GM12878 (cell line): Measurements from ENCODE around the gene PPP2R3B. TPM values are rescaled to one million over a fixed set of nuclear protein-coding genes. Genes with fewer than 3 reads are reported as not detected.

Experiments
- BCL3 ChIP-seq: IDR thresholded peaks from 2 replicates; pipeline ENCODE4 v1.6.1; 2011; ENCODE audit warnings: borderline replicate concordance, low read depth, mild to moderate bottlenecking, moderate library complexity, low read length; ENCODE audit not compliant: insufficient read depth, poor library complexity, severe bottlenecking
- CBFB ChIP-seq: IDR thresholded peaks from 2 replicates; pipeline ENCODE4 v1.6.1; 2016; ENCODE audit warnings: antibody characterized with exemption, low read depth
- CEBPZ ChIP-seq: fragments of 150-350 bp; IDR thresholded peaks from 2 replicates; pipeline ENCODE4 v1.6.1; 2016; ENCODE audit warnings: low read depth, low read length
- ESRRA ChIP-seq: IDR thresholded peaks from 2 replicates; pipeline ENCODE4 v1.6.1; 2012; ENCODE audit warnings: mild to moderate bottlenecking, low read length, improper control_type of control experiment
- IKZF1 ChIP-seq: fragments of 450-650 bp; conservative IDR thresholded peaks from 2 replicates; pipeline ENCODE4 v1.6.1; 2017; ENCODE audit warnings: antibody characterized with exemption, mild to moderate bottlenecking
- KAT2A ChIP-seq: conservative IDR thresholded peaks from 2 replicates; pipeline ENCODE4 v1.6.1; 2011; ENCODE audit warnings: low read depth, low read length; ENCODE audit not compliant: control insufficient read depth
- KLF5 ChIP-seq: fragments of 450-650 bp; IDR thresholded peaks from 2 replicates; pipeline ENCODE4 v1.6.1; 2014; ENCODE audit warnings: mild to moderate bottlenecking; ENCODE audit not compliant: partially characterized antibody
- LARP7 ChIP-seq: fragments of 450-650 bp; IDR thresholded peaks from 2 replicates; pipeline ENCODE4 v1.6.1; 2017; ENCODE audit warnings: mild to moderate bottlenecking
- NR2F1 ChIP-seq: fragments of 450-650 bp; conservative IDR thresholded peaks from 2 replicates; pipeline ENCODE4 v1.6.1; 2017; ENCODE audit warnings: mild to moderate bottlenecking
- PKNOX1 ChIP-seq: fragments of 450-650 bp; IDR thresholded peaks from 2 replicates; pipeline ENCODE4 v1.6.1; 2016; ENCODE audit warnings: mild to moderate bottlenecking
- POLR2AphosphoS5 ChIP-seq: IDR thresholded peaks from 2 replicates; pipeline ENCODE4 v1.6.1; 2011; ENCODE audit warnings: mild to moderate bottlenecking, low read length, inconsistent platforms
- SMAD5 ChIP-seq: IDR thresholded peaks from 2 replicates; pipeline ENCODE4 v1.6.1; 2016; ENCODE audit warnings: antibody characterized with exemption, low read depth
- SMARCA5 ChIP-seq: fragments of 450-650 bp; IDR thresholded peaks from 2 replicates; pipeline ENCODE4 v1.6.1; 2017; ENCODE audit warnings: mild to moderate bottlenecking
- SREBF2 ChIP-seq: IDR thresholded peaks from 2 replicates; pipeline ENCODE4 v1.6.1; 2012; ENCODE audit warnings: mild to moderate bottlenecking, low read length
- YY1 ChIP-seq: IDR thresholded peaks from 2 replicates; pipeline ENCODE4 v1.6.1; 2011; ENCODE audit warnings: low read depth, mild to moderate bottlenecking, low read length
- polyA plus RNA-seq, 11 experiments: library from polyadenylated mRNA; depleted of rRNA in 4 of 11; unstranded in 6 of 11; stranded (reverse) in 5 of 11; fragments of >200 nt; fragmentation: Nextera tagmentation in 4 of 11; fragmentation: Illumina TruSeq in 1 of 11; extraction: Ambion mirVana in 4 of 11; extraction: Trizol in 1 of 11; gene quantifications; 1 replicate in 1 of 11; 2 replicates in 10 of 11; pipeline versions ENCODE4 v1.2.1 to v1.2.3, GENCODE V29; 2011 to 2016; ENCODE audit warnings: inconsistent platforms in 2 of 11, missing spikeins in 2 of 11, low read depth in 1 of 11
- total RNA-seq, 4 experiments: library from RNA; depleted of rRNA in 3 of 4; stranded (reverse); fragments of >200 nt in 3 of 4; fragmentation: Illumina TruSeq in 1 of 4; extraction: Trizol in 1 of 4; gene quantifications; 2 replicates each; pipeline versions ENCODE4 v1.2.1 to v1.2.3, GENCODE V29; 2013 to 2021

Gene PPP2R3B
- total and polyA plus RNA-seq, 10 of the 15 experiments (the other 5 are each of a cell fraction or from before 2014, with no cell fraction given): 0.11 to 34.3 (median 9.7) TPM; not detected in 1

GRCh38 chrX:318068-318738 is 68.5 kb downstream of the PPP2R3B start (continued):
- TF ChIP-seq KLF5 (peak; percentile 40), BCL3 (no peak), LARP7 (peak; percentile 97), NR2F1 (no peak; the same call in 1 of the 2 replicates), ESRRA (no peak), IKZF1 (peak; percentile 90), YY1 (0 out of 2 replicates have a peak, but pooled peaks have one; percentile 14), SMAD5 (peak; percentile 83; the same call in 1 of the 2 replicates), KAT2A (no peak), SREBF2 (no peak), CEBPZ (peak; percentile 69), SMARCA5 (peak; percentile 98), PKNOX1 (0 out of 2 replicates have a peak, but pooled peaks have one; percentile 19), CBFB (0 out of 2 replicates have a peak, but pooled peaks have one; percentile 46), POLR2AphosphoS5 (peak; percentile 90)
